GM23338 (cell line): Measurements from ENCODE around the gene TRABD2A. TPM values are rescaled to one million over a fixed set of nuclear protein-coding genes. Genes with fewer than 3 reads are reported as not detected.

ENCODE experiments used
- ATAC-seq: fragments of 200-7000 bp; cut with Tn5 transposase; 3 replicates; pipeline ENCODE4 v1.9.1; 2020
- DNase-seq: peaks from one replicate; pipeline ENCODE4 v3.0.0-alpha.2; 2015; ENCODE audit warnings: low spot score
- H2AFZ ChIP-seq: fragments of 200-600 bp; sonication (generic); 2 replicates; pipeline ENCODE4 v1.8.0; 2016; ENCODE audit warnings: antibody characterized with exemption, mild to moderate bottlenecking, moderate library complexity
- H3F3A ChIP-seq: fragments of 200-600 bp; sonication (generic); replicated peaks from 2 replicates; pipeline ENCODE4 v1.8.0; 2017; ENCODE audit warnings: antibody characterized with exemption, mixed run types, low read depth
- H3K27ac ChIP-seq: fragments of 200-600 bp; sonication (generic); 2 replicates; pipeline ENCODE4 v1.6.1; 2016; ENCODE audit warnings: low read depth
- H3K27me3 ChIP-seq: fragments of 200-600 bp; sonication (generic); 2 replicates; pipeline ENCODE4 v1.8.0; 2016; ENCODE audit warnings: mild to moderate bottlenecking, mixed run types, moderate library complexity; ENCODE audit not compliant: insufficient read depth
- H3K36me3 ChIP-seq: fragments of 200-600 bp; sonication (generic); 2 replicates; pipeline ENCODE4 v1.8.0; 2016; ENCODE audit warnings: mild to moderate bottlenecking; ENCODE audit not compliant: insufficient read depth
- H3K4me1 ChIP-seq: fragments of 200-600 bp; sonication (generic); 2 replicates; pipeline ENCODE4 v1.8.0; 2016; ENCODE audit warnings: mild to moderate bottlenecking, moderate library complexity; ENCODE audit not compliant: insufficient read depth
- H3K4me2 ChIP-seq: fragments of 200-600 bp; sonication (generic); 2 replicates; pipeline ENCODE4 v1.7.1; 2017; ENCODE audit warnings: mixed run types
- H3K4me3 ChIP-seq: fragments of 200-600 bp; sonication (generic); 2 replicates; pipeline ENCODE4 v1.6.1; 2016; ENCODE audit warnings: mixed run types
- H3K79me2 ChIP-seq: fragments of 200-600 bp; sonication (generic); replicated peaks from 2 replicates; pipeline ENCODE4 v1.8.0; 2017; ENCODE audit warnings: mild to moderate bottlenecking; ENCODE audit not compliant: insufficient read depth
- H3K9me2 ChIP-seq: fragments of 200-600 bp; sonication (generic); 2 replicates; pipeline ENCODE4 v1.8.0; 2017; ENCODE audit not compliant: insufficient read depth
- H4K20me1 ChIP-seq: fragments of 200-600 bp; sonication (generic); replicated peaks from 2 replicates; pipeline ENCODE4 v1.8.0; 2017; ENCODE audit warnings: mild to moderate bottlenecking; ENCODE audit not compliant: insufficient read depth
- H3K27ac Mint-ChIP-seq: 2 replicates; pipeline ENCODE4 v1.8.0; 2020; ENCODE audit warnings: inconsistent platforms, mild to moderate bottlenecking, moderate library complexity, mixed read lengths
- H3K27me3 Mint-ChIP-seq: 3 replicates; pipeline ENCODE4 v1.8.0; 2022; ENCODE audit warnings: low read depth, mild to moderate bottlenecking, moderate library complexity, mixed read lengths, inconsistent platforms; ENCODE audit not compliant: insufficient read depth, poor library complexity
- H3K36me3 Mint-ChIP-seq: 3 replicates; pipeline ENCODE4 v1.8.0; 2021; ENCODE audit warnings: low read depth, mild to moderate bottlenecking, inconsistent platforms, moderate library complexity, mixed read lengths
- H3K4me1 Mint-ChIP-seq: 3 replicates; pipeline ENCODE4 v1.8.0; 2020; ENCODE audit warnings: mild to moderate bottlenecking, inconsistent platforms, mixed read lengths
- H3K4me3 Mint-ChIP-seq: 3 replicates; pipeline ENCODE4 v1.8.0; 2021; ENCODE audit warnings: moderate library complexity, mild to moderate bottlenecking, inconsistent platforms, mixed read lengths
- H3K9me3 Mint-ChIP-seq: 3 replicates; pipeline ENCODE4 v1.8.0; 2020; ENCODE audit warnings: moderate library complexity, mild to moderate bottlenecking, inconsistent platforms, mixed read lengths
- CTCF ChIP-seq, 2 experiments: fragments of 200-600 bp in 1 of 2; sonication (generic) in 1 of 2; conservative IDR thresholded peaks; 2 replicates each; pipeline versions ENCODE4 v1.5.1 to v1.6.1; 2016 to 2017; ENCODE audit warnings: antibody characterized with exemption in 2 of 2, low read depth in 2 of 2, mild to moderate bottlenecking in 2 of 2, moderate library complexity in 1 of 2
- EZH2 ChIP-seq: fragments of 200-600 bp; sonication (generic); IDR thresholded peaks from one replicate; pipeline ENCODE4 v1.8.0; 2017; ENCODE audit warnings: antibody characterized with exemption, mild to moderate bottlenecking, low read depth; ENCODE audit not compliant: unreplicated experiment
- POLR2AphosphoS5 ChIP-seq: IDR thresholded peaks from 2 replicates; pipeline ENCODE4 v1.6.1; 2016; ENCODE audit warnings: antibody characterized with exemption, low read depth
- REST ChIP-seq: IDR thresholded peaks from one replicate; pipeline ENCODE4 v1.6.1; 2018; ENCODE audit warnings: antibody characterized with exemption; ENCODE audit not compliant: unreplicated experiment
- STAT1 ChIP-seq: IDR thresholded peaks from one replicate; pipeline ENCODE4 v1.6.1; 2016; ENCODE audit warnings: antibody characterized with exemption; ENCODE audit not compliant: unreplicated experiment
- ZNF331 ChIP-seq: fragments of 250-450 bp; sonication (Bioruptor Pico); IDR thresholded peaks from 2 replicates; pipeline ENCODE4 v1.5.0; 2020; ENCODE audit warnings: low read depth, mild to moderate bottlenecking, moderate library complexity
- polyA plus RNA-seq: library from polyadenylated mRNA; unstranded; fragments of >200 nt; fragmentation: Nextera tagmentation; extraction: Ambion mirVana; gene quantifications from 2 replicates; pipeline ENCODE4 v1.2.1, GENCODE V29; 2016
- total RNA-seq: library from RNA; depleted of rRNA; stranded (reverse); fragments of >200 nt; shearing (Covaris generic); gene quantifications from 2 replicates; pipeline ENCODE4 v1.2.3, GENCODE V29; 2014

TRABD2A gene
- total and polyA plus RNA-seq, 2 experiments from 2014 or later, result 5.5 to 12.1 TPM

- Histone ChIP-seq H2AFZ (no peak overlapping the region), H3K27me3 (peaks cover 30% of the 10 kb centered on the region), H3K4me1 (peaks cover 18% of the 10 kb centered on the region), H3K27ac (no peak overlapping the region), H3F3A (no peaks in the 10 kb centered on the region), H3K4me3 (no peak overlapping the region), H3K9me2 (peaks cover 34% of the 10 kb centered on the region), H3K36me3 (no peaks in the 10 kb centered on the region), H3K4me2 (no peak overlapping the region), H4K20me1 (no peaks in the 10 kb centered on the region; the same call in none of the 2 replicates), H3K79me2 (no peaks in the 10 kb centered on the region)
- no peak overlapping the region for H3K4me3 Mint-ChIP-seq
- TF ChIP-seq REST (no peak), STAT1 (no peak), CTCF (conservative IDR thresholded peaks at IDR 0.05; ENCODE audit: low read depth in 2 of 2) (no peak), ZNF331 (no peak), POLR2AphosphoS5 (no peak)
- no peak for ATAC-seq
- H3K27me3 Mint-ChIP-seq, result peaks cover 26% of the 10 kb centered on the region
- peaks cover 19% of the 10 kb centered on the region for H3K4me1 Mint-ChIP-seq
- H3K9me3 Mint-ChIP-seq, result peaks cover 12% of the 10 kb centered on the region
- no peak overlapping the region for H3K27ac Mint-ChIP-seq
- peaks cover 6% of the 10 kb centered on the region; the same call in 2 of the 3 replicates for H3K36me3 Mint-ChIP-seq
- no peak for DNase-seq
These were observed 29.0 kb downstream of the TRABD2A start for GRCh38 chr2:84851876-84852275.

GRCh38 chr2:84850471-84850870 lies 30.4 kb downstream of the TRABD2A start:
- Histone ChIP-seq H3K4me3 (no peak overlapping the region), H3F3A (no peaks in the 10 kb centered on the region), H3K27me3 (peaks cover 15% of the 10 kb centered on the region), H3K79me2 (no peaks in the 10 kb centered on the region), H3K36me3 (no peaks in the 10 kb centered on the region), H4K20me1 (no peaks in the 10 kb centered on the region; the same call in none of the 2 replicates), H3K27ac (no peak overlapping the region), H3K9me2 (peaks cover 24% of the 10 kb centered on the region), H2AFZ (no peak overlapping the region), H3K4me1 (peaks cover 7% of the 10 kb centered on the region), H3K4me2 (no peak overlapping the region)
- Mint-ChIP-seq H3K27ac (no peak overlapping the region), H3K27me3 (peaks cover 12% of the 10 kb centered on the region), H3K9me3 (peaks cover 9% of the 10 kb centered on the region; the same call in 2 of the 3 replicates), H3K4me3 (no peak overlapping the region), H3K36me3 (peaks cover 6% of the 10 kb centered on the region; the same call in 2 of the 3 replicates), H3K4me1 (peaks cover 6% of the 10 kb centered on the region)
- ATAC-seq, result no peak
- no peak for DNase-seq
- TF ChIP-seq EZH2 (no peak), CTCF (conservative IDR thresholded peaks at IDR 0.05; ENCODE audit: low read depth in 2 of 2) (peak in 1 of 2 experiments; percentile 8; a peak in 1 of 4 replicates)
